ENCODE measurements around the gene CD80.
"Not testable (repeated sequence)": the region's sequence is repeated elsewhere in the genome, so short reads cannot be mapped to it uniquely, and the experiment has no call there.

Gene CD80

DNA sequence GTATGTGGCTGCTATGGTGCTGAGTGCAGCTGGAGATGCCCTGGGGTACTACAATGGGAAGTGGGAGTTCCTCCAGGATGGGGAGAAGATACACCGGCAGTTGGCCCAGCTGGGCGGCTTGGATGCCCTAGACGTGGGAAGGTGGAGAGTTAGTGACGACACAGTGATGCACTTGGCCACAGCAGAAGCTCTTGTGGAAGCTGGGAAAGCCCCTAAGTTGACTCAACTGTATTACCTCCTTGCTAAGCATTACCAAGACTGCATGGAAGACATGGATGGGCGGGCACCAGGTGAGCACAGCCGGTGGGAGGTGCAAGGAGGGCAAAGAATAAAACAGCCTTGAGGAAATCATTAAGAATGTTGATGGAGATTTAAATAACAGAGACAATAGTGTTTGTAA is 22.8 kb upstream of the CD80 start:
- DNase-seq (ENCODE audit: low read depth in 2 of 2): no peak

DNA sequence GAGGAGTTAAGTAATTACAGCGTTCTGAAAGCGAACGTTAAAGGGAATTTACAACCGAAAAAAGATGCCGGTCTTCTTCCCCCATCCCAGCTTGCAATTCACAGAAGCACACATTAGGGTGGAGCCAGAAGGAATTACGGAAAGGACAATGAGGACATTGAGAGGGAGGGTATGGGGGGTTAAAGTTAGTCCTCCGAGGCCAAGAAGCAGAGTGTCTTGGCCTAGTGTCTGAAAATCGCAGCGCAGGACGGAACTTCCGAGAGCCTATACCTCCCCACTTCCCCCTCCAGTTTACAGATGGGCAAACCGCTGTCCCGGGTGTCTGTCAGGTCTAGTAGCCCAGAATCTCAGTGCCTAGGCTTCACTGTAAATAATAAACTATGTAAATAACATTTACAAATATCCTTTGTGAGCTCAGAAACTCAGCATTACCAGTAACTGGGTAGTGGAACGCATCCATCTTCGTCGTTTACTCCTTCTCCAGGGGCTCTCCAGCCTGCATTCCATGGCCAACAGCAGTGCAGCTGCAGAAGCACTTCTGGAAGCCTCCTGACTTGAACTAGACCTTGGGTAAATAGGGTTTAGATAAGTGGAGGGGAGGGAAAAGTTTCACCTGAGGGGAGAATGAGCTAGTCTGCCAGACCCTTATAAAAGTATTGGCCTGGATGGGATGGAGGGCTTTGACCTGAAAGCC is 20.8 kb upstream of the CD80 start:
- no peak for DNase-seq (ENCODE audit: low read depth in 2 of 2)

DNA sequence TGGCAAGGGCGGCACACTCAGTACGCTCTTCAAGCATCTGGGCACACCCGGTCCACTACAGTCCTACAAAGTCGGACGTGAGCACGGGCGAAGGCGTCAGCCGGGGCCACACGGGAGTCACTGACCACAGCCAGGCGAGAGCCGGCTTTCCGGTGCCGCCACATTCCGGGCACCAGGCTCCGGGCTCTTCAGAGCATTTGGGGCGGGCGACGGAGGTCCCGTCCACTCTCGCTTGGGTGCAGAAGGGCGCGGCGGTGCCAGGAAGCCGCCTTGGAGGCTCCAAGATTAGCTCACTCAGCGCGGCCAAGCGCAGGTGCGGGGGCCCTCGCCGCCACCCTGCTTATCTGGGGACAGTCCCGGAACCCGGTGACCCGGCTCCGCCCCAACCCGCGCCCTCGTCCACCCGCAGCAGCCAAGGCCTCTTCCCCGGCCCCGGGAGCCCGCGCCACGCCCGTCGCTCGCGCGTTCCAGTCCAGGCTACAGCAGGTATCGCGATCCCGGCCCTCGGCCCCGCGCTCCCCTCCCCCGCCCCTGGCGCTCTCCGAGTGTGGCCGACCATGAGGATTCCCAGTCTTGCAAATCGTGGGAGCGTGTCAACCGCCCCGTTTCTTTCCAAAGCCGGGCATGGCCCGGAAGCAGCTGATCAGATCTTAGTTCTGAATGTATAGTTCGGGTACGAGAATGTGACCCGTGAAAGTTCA is 20.1 kb upstream of the CD80 start, which contains the start of gene ADPRH:
Gene ADPRH (plus strand): TSS at position 127 of the 701 bp plus-strand sequence. CDS start 2,678 bp downstream, outside the sequence.
- no peak for DNase-seq (ENCODE audit: low read depth in 2 of 2)

DNA sequence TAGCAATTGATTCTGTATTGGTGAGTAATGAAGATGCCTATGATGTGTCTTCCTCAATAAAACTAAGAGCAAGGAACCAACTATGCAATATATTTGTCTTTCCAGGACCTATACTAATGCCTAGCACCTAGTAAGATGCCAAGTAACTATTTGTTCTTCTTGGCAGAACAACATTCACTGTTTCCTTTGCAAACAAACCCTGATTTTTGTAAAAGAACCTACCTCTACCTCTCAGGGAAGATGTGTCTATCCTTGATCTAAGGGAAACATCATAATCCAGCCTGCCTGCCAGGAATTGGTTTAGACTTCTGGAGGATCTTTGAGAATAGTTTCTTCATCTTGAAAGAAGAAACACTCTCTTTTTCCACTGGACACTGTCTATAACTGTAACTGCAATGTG is 16.1 kb upstream of the CD80 start:
- no peak for DNase-seq (ENCODE audit: low read depth in 2 of 2)

DNA sequence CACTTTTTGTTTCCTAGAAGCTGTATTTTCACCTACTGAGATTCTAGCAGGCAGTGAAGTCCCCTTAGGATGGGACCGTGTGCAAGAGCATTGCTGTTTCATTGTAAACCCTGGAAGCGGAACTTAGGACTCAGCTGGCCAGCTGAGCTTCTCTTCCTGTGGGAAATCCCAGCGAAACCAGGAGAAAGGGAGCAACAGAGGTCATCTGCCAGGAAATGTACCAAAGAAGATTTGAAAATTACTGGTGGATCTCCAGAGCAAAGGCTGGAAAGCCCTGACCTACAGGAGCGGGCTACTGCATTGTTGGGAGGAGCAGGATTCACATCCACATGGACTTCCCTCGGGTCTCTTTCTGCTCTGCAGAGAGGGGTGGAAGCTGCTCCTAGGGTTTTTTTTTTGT is 12.3 kb upstream of the CD80 start:
- no peak for DNase-seq (ENCODE audit: low read depth in 2 of 2)

DNA sequence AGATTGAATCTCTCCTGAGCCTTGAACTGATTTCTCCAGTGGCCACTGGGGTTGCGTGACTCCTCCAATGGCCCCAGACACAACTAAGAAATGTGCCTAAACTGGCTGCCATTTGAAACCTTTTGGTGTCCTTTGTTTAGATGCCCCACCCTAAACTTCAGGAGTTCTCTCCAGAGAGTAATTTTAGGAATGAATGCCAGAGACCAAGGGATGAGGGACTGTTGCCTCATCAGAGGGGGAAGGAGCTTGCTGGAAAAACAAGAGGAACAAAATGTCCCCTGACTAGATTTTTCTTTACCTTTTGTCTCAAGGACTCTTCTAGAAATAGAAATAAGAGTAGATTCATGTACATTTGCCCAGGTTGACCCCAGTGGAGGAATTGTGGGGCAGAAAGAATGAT is 11.8 kb upstream of the CD80 start:
- DNase-seq (ENCODE audit: low read depth in 2 of 2): no peak

DNA sequence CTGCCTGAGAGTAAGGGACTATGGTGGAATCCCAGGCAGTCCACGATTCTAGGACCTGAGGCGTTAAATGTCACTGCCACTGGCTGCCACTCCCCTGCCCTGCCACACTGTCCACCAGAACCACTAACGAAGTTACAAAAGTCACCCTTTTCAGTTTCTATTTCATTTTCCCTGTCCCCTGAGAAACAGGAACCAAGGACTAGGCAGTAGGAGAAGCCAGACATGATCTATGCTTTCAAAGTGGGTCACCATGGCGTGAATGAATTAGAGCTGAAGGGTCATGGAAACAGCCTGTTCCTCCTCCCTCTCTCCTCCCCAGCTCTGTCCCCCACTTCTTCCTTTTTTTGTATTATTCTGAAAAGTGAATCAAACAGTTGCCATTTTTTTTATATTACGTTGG is 10.8 kb upstream of the CD80 start:
- DNase-seq (ENCODE audit: low read depth in 2 of 2): no peak

DNA sequence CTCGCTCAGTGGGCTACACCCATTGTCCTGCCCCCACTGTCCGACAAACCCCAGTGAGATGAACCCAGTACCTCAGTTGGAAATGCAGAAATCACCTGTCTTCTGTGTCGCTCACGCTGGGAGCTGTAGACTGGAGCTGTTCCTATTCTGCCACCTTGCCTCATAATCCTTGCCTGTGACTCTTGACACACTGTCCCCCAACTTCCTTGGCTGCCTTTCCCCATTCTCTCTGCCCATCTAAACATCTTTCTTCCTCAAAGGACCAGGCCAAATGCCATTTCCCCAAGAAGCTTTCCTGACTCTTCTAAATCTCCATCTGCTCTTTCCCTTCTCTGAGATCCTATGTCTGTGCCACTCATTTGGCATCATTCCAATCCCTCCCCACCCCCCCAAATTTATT is 9.7 kb upstream of the CD80 start:
- DNase-seq (ENCODE audit: low read depth in 2 of 2): no peak

DNA sequence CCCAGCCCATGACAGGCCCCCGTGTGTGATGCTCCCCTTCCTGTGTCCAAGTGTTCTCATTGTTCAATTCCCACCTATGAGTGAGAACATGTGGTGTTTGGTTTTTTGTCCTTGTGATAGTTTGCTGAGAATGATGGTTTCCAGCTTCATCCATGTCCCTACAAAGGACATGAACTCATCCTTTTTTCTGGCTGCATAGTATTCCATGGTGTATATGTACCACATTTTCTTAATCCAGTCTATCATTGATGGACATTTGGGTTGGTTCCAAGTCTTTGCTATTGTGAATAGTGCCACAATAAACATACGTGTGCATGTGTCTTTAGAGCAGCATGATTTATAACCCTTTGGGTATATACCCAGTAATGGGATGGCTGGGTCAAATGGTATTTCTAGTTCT is 3.9 kb upstream of the CD80 start:
- DNase-seq (ENCODE audit: low read depth in 2 of 2): not testable (repeated sequence)

DNA sequence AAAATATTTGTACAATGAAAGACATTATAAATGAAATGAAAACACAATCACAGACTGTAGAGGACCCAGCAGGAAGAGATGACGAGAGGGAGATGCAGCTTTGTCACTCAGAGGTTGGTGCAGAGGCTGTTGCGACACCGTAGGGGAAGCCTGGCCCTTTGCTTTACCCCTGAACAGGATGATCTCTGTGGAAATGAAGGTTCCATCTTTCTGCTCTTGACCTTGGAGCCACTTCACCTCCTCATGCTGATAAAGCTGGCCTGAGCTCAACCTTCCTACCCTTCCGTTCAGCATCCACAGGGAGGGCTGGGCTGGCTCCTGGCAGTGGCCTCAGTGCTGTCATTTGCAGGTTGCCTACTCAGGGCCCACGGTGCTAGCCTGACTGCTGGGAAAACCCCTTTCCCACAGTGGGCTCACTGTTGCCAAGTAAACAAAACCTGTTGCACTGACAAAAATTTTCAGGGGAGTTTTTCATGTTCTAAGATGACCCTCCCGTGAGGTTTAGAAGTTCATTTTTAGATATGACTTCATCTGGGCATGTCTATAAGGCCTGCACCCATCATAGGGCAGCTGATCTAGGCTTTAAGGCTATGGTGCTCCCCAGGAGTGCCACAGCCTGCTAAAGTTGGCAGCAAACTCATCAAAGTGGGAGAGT is 3.0 kb upstream of the CD80 start:
- DNase-seq (ENCODE audit: low read depth in 2 of 2): no peak

DNA sequence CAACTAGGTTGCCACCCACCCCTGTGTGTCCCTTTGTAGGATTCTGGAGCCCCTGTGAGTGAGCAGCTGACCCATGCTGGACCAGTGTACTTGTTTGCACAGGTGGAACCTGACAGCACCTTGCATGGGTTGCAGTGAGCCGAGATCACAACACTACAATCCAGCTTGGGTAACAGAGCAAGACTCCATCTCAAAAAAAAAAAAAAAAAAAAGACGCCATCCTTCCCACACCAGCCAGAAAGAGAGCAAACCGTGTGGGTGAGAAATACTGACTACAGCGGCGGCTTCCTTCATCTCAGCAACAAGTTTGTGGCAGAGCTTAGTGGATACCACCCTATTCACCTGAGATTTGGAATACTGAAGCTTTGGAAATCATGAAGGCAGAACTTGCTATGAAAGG is 746 bp upstream of the CD80 start:
- DNase-seq (ENCODE audit: low read depth in 2 of 2): no peak

DNA sequence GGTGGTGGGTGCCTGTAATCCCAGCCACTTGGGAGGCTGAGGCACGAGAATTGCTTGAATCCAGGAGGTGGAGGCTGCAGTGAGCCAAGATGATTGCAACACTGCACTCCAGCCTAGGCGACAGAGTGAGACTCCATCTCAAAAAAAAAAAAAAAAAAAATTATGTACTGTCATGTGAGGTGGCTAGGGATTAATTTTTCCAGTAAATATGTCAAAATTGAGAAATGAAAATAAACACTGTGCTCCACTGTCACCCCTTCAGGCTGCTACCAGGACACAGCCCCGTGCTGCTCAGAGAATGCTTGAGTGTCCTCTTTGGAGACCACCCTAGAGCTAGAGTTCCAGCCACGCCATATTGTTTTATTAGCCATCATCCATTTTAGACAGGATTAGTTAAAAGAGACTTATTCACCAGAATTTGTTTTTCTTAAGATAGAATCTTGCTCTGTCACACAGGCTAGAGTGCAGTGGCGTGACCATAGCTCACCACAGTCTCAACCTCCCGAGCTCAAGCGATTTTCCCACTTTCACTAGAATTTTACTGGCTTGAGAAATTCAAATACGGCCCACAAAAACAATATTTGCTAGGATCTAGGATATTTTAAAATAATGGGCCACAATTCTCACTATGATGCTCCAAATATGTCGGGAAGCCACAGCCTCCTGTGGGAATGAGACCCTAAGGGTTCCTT is 642 bp downstream of the CD80 start:
- no peak for DNase-seq (ENCODE audit: low read depth in 2 of 2)

DNA sequence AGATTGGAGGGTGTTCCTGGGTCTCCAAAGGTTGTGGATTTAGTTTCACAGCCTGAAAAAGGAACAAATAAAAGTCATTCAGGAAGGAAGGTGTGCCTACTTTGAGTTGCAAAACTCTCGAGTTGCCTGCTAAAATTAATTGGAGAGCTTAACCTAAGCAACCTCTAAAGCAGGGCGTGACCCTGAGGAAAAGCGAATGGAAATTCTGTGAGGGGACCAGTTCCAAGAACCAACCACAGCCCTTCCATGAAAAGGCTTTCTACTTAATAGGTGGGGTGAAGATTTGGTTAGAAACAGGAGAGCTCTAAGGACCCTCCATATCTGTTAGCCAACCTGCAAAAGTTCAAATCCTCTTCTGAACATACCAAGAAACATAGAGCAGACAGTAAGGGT is 1.5 kb downstream of the CD80 start:
- no peak for DNase-seq (ENCODE audit: low read depth in 2 of 2)

DNA sequence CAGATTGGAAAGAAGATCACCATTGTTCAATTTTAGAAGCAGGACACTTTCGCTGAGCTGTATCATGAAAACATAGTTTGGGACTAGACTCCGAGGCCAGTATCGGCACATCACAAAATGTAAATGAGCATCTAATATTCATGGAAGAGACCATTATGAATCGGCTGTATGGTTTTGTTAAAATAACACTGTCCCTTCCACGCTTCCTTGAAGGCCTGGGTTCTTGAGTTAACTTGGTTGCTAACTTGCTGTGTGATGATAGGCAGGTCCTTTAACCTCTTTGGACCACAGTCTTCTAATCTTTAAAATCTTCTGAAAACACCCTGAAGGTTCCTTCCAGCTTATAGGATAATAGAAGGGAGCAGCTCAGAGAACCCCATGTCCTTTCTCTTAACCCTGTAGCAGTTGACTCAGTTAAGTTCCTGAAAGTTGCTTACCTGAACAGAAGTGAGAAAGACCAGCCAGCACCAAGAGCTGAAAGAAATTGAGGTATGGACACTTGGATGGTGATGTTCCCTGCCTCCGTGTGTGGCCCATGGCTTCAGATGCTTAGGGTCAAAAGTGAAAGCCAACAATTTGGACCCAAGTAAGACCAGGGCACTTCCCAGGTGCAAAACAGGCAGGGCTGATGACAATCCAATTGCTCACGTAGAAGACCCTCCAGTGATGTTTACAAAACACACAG is 2.1 kb downstream of the CD80 start:
- DNase-seq (ENCODE audit: low read depth in 2 of 2): no peak

DNA sequence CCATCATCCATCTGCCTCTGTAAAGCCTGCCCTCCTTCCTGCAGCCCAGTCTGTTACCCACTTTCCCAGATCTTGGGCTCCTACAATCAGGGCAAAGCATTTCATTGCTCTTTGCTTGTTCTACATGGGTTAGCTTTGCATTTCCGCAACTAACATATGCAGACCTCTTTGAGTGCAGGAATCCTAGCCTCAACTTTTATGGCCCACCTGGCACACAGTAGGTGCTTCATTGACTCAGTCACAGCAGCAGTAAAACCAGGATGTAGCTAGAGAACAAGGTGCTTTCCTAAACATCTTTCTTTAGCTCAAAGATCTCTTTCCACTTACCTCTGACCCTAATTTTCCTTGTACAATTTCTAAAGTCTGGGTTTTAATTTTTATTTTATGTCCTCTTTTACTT is 3.5 kb downstream of the CD80 start:
- DNase-seq (ENCODE audit: low read depth in 2 of 2): no peak

DNA sequence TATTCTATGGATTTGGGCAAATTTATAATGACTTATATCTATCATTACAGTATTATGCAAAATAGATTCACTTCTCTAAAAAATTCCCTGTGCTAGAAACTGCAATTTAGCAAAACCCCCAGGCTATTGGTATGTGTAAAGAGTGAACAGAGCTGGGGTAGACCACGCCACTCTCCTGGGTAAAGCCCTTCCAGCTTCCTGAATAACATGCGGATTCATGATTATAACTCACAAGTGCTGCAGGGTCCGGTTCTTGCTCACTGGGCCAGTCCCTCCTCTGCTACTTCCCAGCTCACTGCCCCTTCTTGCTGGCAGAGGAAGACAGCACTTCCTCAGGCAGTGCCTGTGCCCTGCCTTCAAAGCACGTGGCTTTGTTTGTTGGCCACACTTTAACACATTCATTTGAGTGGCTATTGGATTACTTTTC is 4.1 kb downstream of the CD80 start:
- DNase-seq (ENCODE audit: low read depth in 2 of 2): no peak

DNA sequence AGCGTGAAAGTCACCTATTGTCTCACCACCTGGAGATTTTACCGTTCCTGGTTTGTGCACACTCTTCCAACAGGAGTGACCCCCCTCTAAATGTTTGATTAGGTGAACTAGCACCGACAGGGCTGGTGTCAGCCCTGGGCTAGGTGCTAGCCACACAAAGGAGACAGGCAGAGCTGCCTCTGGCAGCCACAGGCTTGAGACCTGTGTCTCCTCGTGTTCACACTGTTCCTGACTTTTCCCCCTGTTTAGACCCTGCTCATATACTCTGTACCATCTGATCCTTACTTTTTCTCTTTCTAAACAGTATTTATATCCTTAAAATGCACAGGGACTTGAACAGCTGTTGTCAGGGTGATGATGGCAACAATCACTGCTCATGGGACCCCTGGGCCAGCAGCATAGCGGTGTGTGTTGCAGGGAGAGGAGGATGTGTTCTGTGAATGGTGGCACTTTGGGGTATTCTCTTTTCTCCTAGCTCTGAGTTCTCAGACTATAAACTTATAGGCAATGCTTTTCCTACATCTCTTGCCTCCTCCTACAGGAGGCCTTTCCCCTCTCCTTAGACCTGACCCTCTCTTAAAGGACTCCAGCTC is 5.5 kb downstream of the CD80 start:
- DNase-seq (ENCODE audit: low read depth in 2 of 2): no peak

DNA sequence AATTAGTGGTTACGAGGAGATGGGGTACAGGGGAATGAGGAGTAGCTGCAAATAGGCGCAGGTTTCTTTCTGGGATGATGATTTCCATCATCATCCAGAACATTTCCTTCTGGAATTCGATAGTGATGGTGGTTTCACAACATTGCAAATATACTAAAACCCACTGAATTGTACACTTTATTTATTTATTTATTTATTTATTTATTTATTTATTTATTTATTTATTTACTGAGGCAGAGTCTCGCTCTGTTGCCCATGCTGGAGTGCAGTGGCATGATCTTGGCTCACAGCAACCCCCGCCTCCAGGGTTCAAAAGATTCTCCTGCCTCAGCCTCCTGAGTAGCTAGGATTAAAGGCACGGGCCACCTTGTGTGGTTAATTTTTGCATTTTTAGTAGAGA is 6.5 kb downstream of the CD80 start:
- DNase-seq (ENCODE audit: low read depth in 2 of 2): not testable (repeated sequence)

DNA sequence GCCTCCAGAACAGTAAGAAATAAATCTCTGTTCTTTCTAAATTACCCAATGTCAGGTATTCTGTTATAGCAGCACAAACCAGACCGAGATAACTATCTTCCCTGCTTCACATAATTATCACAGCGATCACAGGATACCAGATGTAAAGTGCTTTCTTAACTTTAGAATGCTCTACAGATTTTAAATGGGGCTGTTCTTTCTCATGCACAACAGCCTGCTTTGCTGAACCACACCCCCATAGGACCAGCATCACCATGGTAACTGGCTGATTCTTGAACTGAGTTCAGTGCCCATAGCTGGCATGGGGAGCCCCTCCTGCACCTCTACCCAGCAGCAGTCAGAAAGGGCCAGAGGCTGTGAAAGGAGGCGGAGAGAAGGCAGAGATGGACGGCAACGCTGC is 7.8 kb downstream of the CD80 start:
- no peak for DNase-seq (ENCODE audit: low read depth in 2 of 2)

DNA sequence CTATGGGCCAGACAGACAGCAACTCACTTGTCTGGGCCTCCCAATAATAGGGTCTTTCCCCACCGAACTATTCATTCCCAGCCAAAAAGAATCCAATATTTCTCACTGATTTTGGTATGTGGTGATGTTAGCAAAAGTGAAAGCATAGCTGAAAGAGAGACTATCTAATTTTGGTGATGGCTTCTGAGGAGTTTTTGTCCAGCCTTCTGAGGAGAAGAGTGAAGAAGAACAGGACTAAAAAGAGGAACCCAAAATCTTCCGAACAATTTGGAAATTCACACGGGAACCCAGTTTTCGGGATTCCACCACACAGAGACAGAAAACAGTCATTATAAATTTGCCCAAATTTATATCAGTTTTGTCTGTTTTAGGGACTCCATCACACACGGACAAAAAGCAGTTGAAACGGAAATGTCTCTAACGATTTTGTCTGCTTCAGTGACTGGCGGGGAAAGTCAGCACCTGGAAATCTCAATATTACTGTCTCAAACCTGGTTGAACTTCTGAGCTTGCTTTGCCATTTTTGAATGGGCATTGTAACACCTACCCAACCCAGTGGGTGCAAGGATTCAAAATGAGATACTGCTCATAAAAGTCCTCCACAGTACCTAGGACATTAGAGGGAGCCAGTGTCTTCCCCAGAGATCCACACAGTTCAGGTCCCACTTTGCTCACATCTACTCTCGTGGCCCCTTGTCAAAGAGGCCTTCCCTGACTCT is 9.1 kb downstream of the CD80 start:
- no peak for DNase-seq (ENCODE audit: low read depth in 2 of 2)

DNA sequence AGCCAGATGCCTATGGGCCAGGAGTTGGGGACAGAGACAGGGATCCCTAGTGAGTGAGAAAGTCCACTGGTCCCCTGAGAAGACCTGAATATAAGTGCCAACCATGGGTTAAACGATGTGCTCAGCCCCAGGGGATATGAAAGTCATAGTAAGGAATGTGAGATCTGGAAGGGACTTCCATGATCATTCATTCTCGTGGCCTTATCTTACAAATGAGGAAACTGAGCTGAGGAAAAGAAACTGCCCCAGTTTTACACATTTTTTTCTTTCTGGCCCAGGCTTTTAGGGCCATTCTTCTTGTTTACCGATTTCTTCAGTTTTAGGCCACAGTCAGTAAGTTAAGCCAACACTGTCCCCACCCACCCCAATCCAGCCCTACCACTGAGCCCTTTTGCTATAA is 11.1 kb downstream of the CD80 start:
- DNase-seq (ENCODE audit: low read depth in 2 of 2): no peak
